ENCODE data around the gene SPECC1.

SPECC1 gene

GRCh38 chr17:20151174-20151573 is 142.0 kb downstream of the SPECC1 start:
- Histone ChIP-seq H3K4me3 (no peak overlapping the region), H3K4me1 (peaks cover 0 to 16% (median 7%) of the 10 kb centered on the region in 10 experiments; a peak in 9 of 20 replicates), H3K27me3 (peaks cover 0 to 3% (median under 1%) of the 10 kb centered on the region in 11 experiments; a peak in 18 of 22 replicates), H3K4me2 (no peak overlapping the region), H3K9ac (no peak overlapping the region), H3K9me3 (replicated peaks in 1 of 11) (peaks cover 0 to 6% (median 1%) of the 10 kb centered on the region in 11 experiments; a peak in 10 of 22 replicates), H3K27ac (no peak overlapping the region), H3K36me3 (peaks cover 0 to 41% (median 7%) of the 10 kb centered on the region in 11 experiments; a peak in 11 of 22 replicates), H4K20me1 (peaks cover 0 to 92% (median 53%) of the 10 kb centered on the region in 11 experiments; a peak in 18 of 22 replicates)
- no peak for TF ChIP-seq Cebpa-rat (IDR thresholded peaks at IDR 0.05)

- Histone ChIP-seq H3K9ac (no peak overlapping the region), H3K27me3 (peaks cover 9 to 23% (median 19%) of the 10 kb centered on the region in 11 experiments), H3K4me1 (peaks cover 6 to 25% (median 15%) of the 10 kb centered on the region in 10 experiments), H3K27ac (no peak overlapping the region), H3K36me3 (peaks cover 0 to 43% (median 6%) of the 10 kb centered on the region in 11 experiments; a peak in 11 of 22 replicates), H3K9me3 (replicated peaks in 1 of 11) (no peaks in the 10 kb centered on the region), H3K4me2 (no peak overlapping the region), H3K4me3 (no peak overlapping the region), H4K20me1 (peaks cover 17 to 95% (median 74%) of the 10 kb centered on the region in 11 experiments; a peak in 20 of 22 replicates)
- no peak for TF ChIP-seq Cebpa-rat (IDR thresholded peaks at IDR 0.05)
Measured at GRCh38 chr17:20153231-20153630, 144.1 kb downstream of the SPECC1 start.

- no peaks in the 10 kb centered on the region for H3K9me3 ChIP-seq (replicated peaks in 1 of 11)
- no peak for TF ChIP-seq Cebpa-rat (IDR thresholded peaks at IDR 0.05)
- H3K4me2 ChIP-seq = peak overlapping the region in 1 of 11 experiments; percentile 99; a peak in 2 of 22 replicates
- peaks cover 0 to 43% (median 3%) of the 10 kb centered on the region in 11 experiments; a peak in 10 of 22 replicates for H3K36me3 ChIP-seq
- no peak overlapping the region for H3K9ac ChIP-seq
- no peak overlapping the region for H3K4me3 ChIP-seq
- H3K27me3 ChIP-seq = peaks cover 9 to 23% (median 19%) of the 10 kb centered on the region in 11 experiments
- no peak overlapping the region for H3K27ac ChIP-seq
- peaks cover 6 to 25% (median 15%) of the 10 kb centered on the region in 10 experiments for H3K4me1 ChIP-seq
- H4K20me1 ChIP-seq = peaks cover 17 to 95% (median 76%) of the 10 kb centered on the region in 11 experiments; a peak in 20 of 22 replicates
Measured at GRCh38 chr17:20154286-20155000, 145.3 kb downstream of the SPECC1 start.

- Histone ChIP-seq H3K4me2 (peak overlapping the region; percentile 97 to 100 (median 100)), H3K9ac (peak overlapping the region; percentile 63 to 84 (median 77); a peak in 20 of 22 replicates), H3K4me1 (peaks cover 6 to 25% (median 15%) of the 10 kb centered on the region in 10 experiments), H3K27me3 (peaks cover 9 to 23% (median 19%) of the 10 kb centered on the region in 11 experiments), H4K20me1 (peaks cover 17 to 96% (median 84%) of the 10 kb centered on the region in 11 experiments; a peak in 20 of 22 replicates), H3K36me3 (peaks cover 0 to 49% (median 0%) of the 10 kb centered on the region in 11 experiments; a peak in 9 of 22 replicates), H3K9me3 (replicated peaks in 1 of 11) (no peaks in the 10 kb centered on the region), H3K27ac (peak overlapping the region in 9 of 11 experiments; percentile 23 to 54 (median 35); a peak in 9 of 22 replicates), H3K4me3 (peak overlapping the region; percentile 61 to 76 (median 68))
- TF ChIP-seq Cebpa-rat (IDR thresholded peaks at IDR 0.05) = no peak
Measured at GRCh38 chr17:20155258-20156195, 146.4 kb downstream of the SPECC1 start.

GRCh38 chr17:20156196-20157000 is 147.2 kb downstream of the SPECC1 start:
- peak overlapping the region; percentile 61 to 76 (median 68) for H3K4me3 ChIP-seq
- H3K27ac ChIP-seq = peak overlapping the region in 9 of 11 experiments; percentile 23 to 54 (median 35); a peak in 11 of 22 replicates

GRCh38 chr17:20157001-20157310 is 147.8 kb downstream of the SPECC1 start:
- peak overlapping the region; percentile 97 to 100 (median 100) for H3K4me2 ChIP-seq
- H3K4me1 ChIP-seq = peaks cover 6 to 25% (median 15%) of the 10 kb centered on the region in 10 experiments
- no peak overlapping the region for H3K27ac ChIP-seq
- no peaks in the 10 kb centered on the region for H3K9me3 ChIP-seq (replicated peaks in 1 of 11)
- TF ChIP-seq Cebpa-rat (IDR thresholded peaks at IDR 0.05) = no peak
- H3K27me3 ChIP-seq = peaks cover 9 to 23% (median 19%) of the 10 kb centered on the region in 11 experiments
- H4K20me1 ChIP-seq = peaks cover 17 to 100% (median 90%) of the 10 kb centered on the region in 11 experiments; a peak in 20 of 22 replicates
- peak overlapping the region in 7 of 11 experiments; percentile 70 to 84 (median 77); a peak in 11 of 22 replicates for H3K9ac ChIP-seq
- peak overlapping the region; percentile 61 to 76 (median 68); a peak in 19 of 20 replicates for H3K4me3 ChIP-seq
- H3K36me3 ChIP-seq = peaks cover 0 to 40% (median under 1%) of the 10 kb centered on the region in 11 experiments; a peak in 9 of 22 replicates

More at GRCh38 chr17:20156196-20157000, 147.2 kb downstream of the SPECC1 start:
- H4K20me1 ChIP-seq = peaks cover 17 to 100% (median 84%) of the 10 kb centered on the region in 11 experiments; a peak in 20 of 22 replicates
- peak overlapping the region; percentile 63 to 84 (median 77) for H3K9ac ChIP-seq
- TF ChIP-seq Cebpa-rat (IDR thresholded peaks at IDR 0.05) = no peak
- H3K4me2 ChIP-seq = peak overlapping the region; percentile 97 to 100 (median 100)
- peaks cover 6 to 25% (median 15%) of the 10 kb centered on the region in 10 experiments for H3K4me1 ChIP-seq
- H3K27me3 ChIP-seq = peaks cover 9 to 23% (median 19%) of the 10 kb centered on the region in 11 experiments
- no peaks in the 10 kb centered on the region for H3K9me3 ChIP-seq (replicated peaks in 1 of 11)
- H3K36me3 ChIP-seq = peaks cover 0 to 45% (median 0%) of the 10 kb centered on the region in 11 experiments; a peak in 8 of 22 replicates

- Histone ChIP-seq H3K27ac (no peak overlapping the region), H3K4me2 (no peak overlapping the region), H3K9ac (no peak overlapping the region), H3K9me3 (replicated peaks in 1 of 11) (no peaks in the 10 kb centered on the region), H3K4me3 (no peak overlapping the region), H3K27me3 (peaks cover 9 to 23% (median 19%) of the 10 kb centered on the region in 11 experiments), H3K4me1 (peaks cover 6 to 25% (median 15%) of the 10 kb centered on the region in 10 experiments), H4K20me1 (peaks cover 17 to 98% (median 84%) of the 10 kb centered on the region in 11 experiments; a peak in 20 of 22 replicates), H3K36me3 (peaks cover 0 to 41% (median 11%) of the 10 kb centered on the region in 11 experiments; a peak in 12 of 22 replicates)
- no peak for TF ChIP-seq Cebpa-rat (IDR thresholded peaks at IDR 0.05)
Measured at GRCh38 chr17:20158580-20158979, 149.4 kb downstream of the SPECC1 start.
